KOPT-K1 (cell line): Measurements from ENCODE around the gene CCDC157.
A peak's percentile ranks its signal among the peaks of the same experiment; 100 is the strongest.

Experiments
- H3K27ac ChIP-seq: fragments of 200-600 bp; sonication (generic); 2 replicates; pipeline ENCODE4 v1.5.1; 2016; ENCODE audit warnings: antibody characterized with exemption, mild to moderate bottlenecking, low read depth, low read length; ENCODE audit not compliant: poor library complexity, severe bottlenecking
- H3K36me3 ChIP-seq: fragments of 200-600 bp; sonication (generic); 2 replicates; pipeline ENCODE4 v1.5.1; 2017; ENCODE audit warnings: antibody characterized with exemption, mild to moderate bottlenecking, low read length, moderate library complexity; ENCODE audit not compliant: insufficient read depth
- H3K9me3 ChIP-seq: fragments of 200-600 bp; sonication (generic); 2 replicates; pipeline ENCODE4 v1.5.1; 2017; ENCODE audit warnings: antibody characterized with exemption, low read length, mild to moderate bottlenecking; ENCODE audit not compliant: insufficient read depth, poor library complexity, severe bottlenecking

Gene CCDC157

GRCh38 chr22:30422481-30423300, 65.9 kb downstream of the CCDC157 start:
- no peaks in the 10 kb centered on the region for H3K9me3 ChIP-seq
- peak overlapping the region; percentile 93 for H3K27ac ChIP-seq
- peaks cover 49% of the 10 kb centered on the region for H3K36me3 ChIP-seq

GRCh38 chr22:30423301-30423958, 66.6 kb downstream of the CCDC157 start:
- peak overlapping the region; percentile 93 for H3K27ac ChIP-seq
- peaks cover 49% of the 10 kb centered on the region for H3K36me3 ChIP-seq
- H3K9me3 ChIP-seq = no peaks in the 10 kb centered on the region

GRCh38 chr22:30423959-30424533, 67.2 kb downstream of the CCDC157 start:
- H3K27ac ChIP-seq = peak overlapping the region; percentile 93
- peaks cover 49% of the 10 kb centered on the region for H3K36me3 ChIP-seq
- H3K9me3 ChIP-seq = no peaks in the 10 kb centered on the region

- Histone ChIP-seq H3K27ac (peak overlapping the region; percentile 93), H3K36me3 (peaks cover 55% of the 10 kb centered on the region), H3K9me3 (no peaks in the 10 kb centered on the region)
Observed at GRCh38 chr22:30424534-30425326, 67.9 kb downstream of the CCDC157 start.

GRCh38 chr22:30425327-30425615, 68.5 kb downstream of the CCDC157 start:
- Histone ChIP-seq H3K36me3 (peaks cover 50% of the 10 kb centered on the region), H3K27ac (peak overlapping the region; percentile 93), H3K9me3 (no peaks in the 10 kb centered on the region)

GRCh38 chr22:30425616-30426387, 69.0 kb downstream of the CCDC157 start, which contains the start of gene MTFP1:
MTFP1 (plus strand) TSS chr22:30425768; CDS start chr22:30425880, 112 bp downstream.
- no peaks in the 10 kb centered on the region for H3K9me3 ChIP-seq

More at GRCh38 chr22:30425616-30426387, 69.0 kb downstream of the CCDC157 start, which contains the start of gene MTFP1:
- H3K27ac ChIP-seq = peak within 1 kb of the TSS; percentile 93
- peaks cover 45% of the 10 kb centered on the region for H3K36me3 ChIP-seq
